ENCODE data around the gene TGFB2.

The TGFB2 gene

GRCh38 chr1:218400624-218401023 is 55.5 kb downstream of the TGFB2 start:
- TF ChIP-seq, protein P1, sequence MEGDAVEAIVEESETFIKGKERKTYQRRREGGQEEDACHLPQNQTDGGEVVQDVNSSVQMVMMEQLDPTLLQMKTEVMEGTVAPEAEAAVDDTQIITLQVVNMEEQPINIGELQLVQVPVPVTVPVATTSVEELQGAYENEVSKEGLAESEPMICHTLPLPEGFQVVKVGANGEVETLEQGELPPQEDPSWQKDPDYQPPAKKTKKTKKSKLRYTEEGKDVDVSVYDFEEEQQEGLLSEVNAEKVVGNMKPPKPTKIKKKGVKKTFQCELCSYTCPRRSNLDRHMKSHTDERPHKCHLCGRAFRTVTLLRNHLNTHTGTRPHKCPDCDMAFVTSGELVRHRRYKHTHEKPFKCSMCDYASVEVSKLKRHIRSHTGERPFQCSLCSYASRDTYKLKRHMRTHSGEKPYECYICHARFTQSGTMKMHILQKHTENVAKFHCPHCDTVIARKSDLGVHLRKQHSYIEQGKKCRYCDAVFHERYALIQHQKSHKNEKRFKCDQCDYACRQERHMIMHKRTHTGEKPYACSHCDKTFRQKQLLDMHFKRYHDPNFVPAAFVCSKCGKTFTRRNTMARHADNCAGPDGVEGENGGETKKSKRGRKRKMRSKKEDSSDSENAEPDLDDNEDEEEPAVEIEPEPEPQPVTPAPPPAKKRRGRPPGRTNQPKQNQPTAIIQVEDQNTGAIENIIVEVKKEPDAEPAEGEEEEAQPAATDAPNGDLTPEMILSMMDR (IDR thresholded peaks at IDR 0.05): no peak

DNA sequence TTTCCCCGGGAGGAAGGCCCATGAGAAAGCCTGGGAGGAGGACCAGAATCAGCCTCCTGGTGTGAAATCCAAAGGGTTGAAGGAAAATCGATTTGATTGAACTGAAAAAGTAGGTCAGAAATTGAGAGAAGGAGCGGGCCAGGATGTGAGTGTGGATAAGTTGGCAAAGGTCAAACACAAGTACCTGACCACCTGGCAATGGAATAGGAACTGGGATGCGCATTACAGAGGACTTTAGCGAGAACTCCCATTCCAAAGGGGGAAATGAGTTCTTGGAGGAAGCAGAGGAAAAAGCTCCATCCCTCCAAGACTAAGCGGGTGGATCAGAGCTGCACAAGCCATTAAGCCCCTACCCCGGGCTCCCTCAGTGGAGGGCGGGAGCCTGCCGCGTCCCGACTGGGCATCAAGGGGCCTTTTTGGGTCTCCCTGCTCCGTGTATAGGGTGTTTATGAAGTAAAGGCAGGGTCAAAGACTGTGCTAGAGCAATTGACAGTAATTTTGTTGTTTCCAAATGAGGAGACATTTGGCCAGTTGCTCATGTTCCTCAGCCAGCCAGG is 56.4 kb downstream of the TGFB2 start:
- TF ChIP-seq, protein P1 (IDR thresholded peaks at IDR 0.05): no peak

DNA sequence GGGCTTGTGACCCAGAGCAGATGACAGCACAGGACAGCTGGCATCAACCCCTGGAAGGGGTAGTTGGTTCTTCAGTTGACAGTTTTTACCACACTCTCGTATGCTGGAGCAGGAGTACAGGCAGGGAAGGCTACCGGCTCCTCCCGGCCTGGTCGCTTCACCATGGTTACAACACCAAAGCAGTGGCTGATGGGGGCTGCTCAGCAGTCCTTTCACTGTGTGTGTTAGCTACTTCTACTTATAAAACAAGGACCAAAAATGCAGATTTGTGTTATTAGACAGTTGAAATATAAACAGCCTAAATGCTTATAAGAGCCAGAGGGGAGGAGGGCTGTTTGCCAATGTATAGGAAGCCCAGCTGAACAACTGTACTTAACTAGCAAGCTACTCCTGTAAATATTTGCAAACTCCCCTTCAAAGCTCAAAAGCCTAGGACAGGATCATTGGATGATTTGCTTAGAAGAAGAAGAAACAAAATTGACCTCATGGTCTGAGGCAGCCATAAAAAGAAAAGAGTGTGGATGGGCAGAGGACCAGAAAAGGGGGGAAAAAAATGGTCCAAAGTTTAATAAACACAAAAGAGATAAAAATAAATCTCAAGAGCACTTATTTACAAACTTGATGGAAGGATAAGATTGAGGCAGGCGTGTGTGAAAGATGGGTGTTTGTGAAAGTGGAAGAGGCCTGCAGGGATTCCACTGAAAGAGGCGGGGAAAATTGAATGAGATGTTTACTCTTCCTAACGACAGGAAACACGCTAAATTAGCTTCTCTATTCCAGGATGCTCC is 57.1 kb downstream of the TGFB2 start:
- TF ChIP-seq, protein P1 (IDR thresholded peaks at IDR 0.05): no peak

DNA sequence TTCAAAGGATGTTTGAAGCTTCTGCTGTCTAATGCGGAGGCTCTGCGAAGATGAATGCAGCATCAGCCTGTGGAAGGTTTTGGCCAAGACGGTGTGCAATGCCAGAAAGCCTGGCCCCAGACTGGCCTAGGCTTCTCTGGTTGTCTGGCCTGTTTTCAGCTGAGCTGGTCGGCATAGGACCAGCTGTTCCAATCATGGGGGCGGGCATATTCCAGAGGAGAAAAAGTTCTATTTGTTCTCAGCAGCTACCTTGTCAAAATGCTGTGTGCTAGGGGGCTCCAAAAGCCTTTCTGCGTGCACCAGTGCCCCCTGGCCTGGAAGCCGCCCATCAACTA is 57.6 kb downstream of the TGFB2 start:
- TF ChIP-seq, protein P1 (IDR thresholded peaks at IDR 0.05): no peak

GRCh38 chr1:218403300-218403699 is 58.2 kb downstream of the TGFB2 start:
- TF ChIP-seq, protein P1 (IDR thresholded peaks at IDR 0.05): no peak

DNA sequence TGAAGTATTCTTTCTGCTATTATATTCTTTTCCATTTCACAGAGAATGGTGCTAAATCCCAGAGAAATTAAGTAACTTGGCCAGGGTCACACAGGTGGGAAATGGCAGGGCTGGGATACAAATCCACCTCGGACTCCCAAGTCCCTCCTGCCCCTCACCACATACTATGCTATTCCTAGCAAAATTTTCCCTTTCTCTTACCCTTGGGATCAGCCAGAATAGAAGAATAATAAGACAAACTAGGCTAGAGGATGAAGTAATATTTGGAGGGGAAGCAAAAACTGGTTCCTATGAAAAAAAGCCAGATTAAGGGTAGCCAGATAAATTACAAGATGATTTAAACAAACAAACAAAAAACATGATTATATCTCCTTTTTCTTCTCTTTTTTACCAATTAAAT is 62.5 kb downstream of the TGFB2 start:
- TF ChIP-seq, protein P1 (IDR thresholded peaks at IDR 0.05): no peak

- TF ChIP-seq, protein P1 (IDR thresholded peaks at IDR 0.05): no peak
These were observed 63.0 kb downstream of the TGFB2 start for GRCh38 chr1:218408135-218408534.

All from LNCAP (cell line).